RPMI8226 (cell line): ENCODE measurements around the gene ZNF469.

Source experiments
- DNase-seq: peaks from one replicate; pipeline ENCODE4 v3.0.0-alpha.2; 2015

The ZNF469 gene

DNA sequence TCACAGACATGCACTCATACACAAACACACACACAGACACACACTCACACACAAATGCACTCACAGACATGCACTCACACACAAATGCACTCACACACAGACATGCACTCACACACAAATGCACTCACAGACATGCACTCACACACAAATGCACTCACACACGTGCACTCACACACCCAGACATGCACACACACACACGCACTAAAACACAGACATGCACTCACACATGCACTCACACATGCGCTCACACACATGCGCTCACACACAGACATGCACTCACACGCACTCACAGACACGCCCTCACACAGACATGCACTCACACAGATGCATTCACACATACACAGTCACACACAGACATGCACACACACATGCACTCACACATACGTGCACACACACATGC, 2.7 kb upstream of the ZNF469 start:
- DNase-seq, result no peak

DNA sequence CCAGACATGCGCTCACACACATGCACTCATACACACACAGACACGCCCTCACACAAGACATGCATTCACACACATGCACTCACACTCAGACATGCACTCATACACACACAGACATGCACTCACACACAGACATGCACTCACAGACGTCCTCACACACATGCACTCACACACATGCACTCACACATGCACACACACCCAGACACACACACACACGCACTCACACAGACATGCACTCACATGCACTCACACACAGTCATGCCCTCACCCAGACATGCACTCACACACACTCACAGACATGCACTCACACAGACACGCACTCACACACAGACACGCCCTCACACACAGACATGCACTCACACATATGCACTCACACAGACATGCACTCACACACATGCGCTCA, 2.1 kb upstream of the ZNF469 start:
- DNase-seq, result no peak

DNA sequence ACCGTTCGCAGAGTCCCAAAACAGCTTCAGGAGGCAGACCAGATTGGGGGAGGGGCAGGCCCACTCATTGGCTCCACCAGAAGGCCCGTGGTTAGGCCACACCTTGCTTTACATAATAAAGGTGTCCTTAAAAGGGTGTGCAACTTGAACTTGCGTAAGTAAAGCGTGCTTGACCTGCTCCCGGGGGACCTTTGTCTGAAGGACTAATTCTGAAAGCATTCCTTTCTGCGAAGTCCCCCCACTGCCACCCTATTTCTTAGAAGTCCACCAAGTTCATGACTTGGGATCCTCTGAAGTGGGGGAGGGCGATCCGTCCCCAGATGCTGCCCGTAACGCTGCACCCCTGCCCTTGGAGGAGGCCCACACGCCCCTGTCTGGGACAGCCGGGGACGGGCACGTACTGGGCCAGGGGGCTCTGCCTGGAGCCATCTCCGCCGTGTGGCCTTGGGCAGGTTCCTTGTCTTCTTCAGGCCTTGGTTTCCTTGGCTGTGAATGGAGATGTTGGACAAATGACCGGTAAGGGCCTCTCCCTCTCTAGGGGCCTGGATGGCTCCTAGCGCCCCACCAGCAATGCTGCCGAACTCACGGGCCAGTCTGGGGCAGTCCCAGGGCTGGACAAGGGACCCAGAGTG, 823 bp upstream of the ZNF469 start:
- no peak for DNase-seq

DNA sequence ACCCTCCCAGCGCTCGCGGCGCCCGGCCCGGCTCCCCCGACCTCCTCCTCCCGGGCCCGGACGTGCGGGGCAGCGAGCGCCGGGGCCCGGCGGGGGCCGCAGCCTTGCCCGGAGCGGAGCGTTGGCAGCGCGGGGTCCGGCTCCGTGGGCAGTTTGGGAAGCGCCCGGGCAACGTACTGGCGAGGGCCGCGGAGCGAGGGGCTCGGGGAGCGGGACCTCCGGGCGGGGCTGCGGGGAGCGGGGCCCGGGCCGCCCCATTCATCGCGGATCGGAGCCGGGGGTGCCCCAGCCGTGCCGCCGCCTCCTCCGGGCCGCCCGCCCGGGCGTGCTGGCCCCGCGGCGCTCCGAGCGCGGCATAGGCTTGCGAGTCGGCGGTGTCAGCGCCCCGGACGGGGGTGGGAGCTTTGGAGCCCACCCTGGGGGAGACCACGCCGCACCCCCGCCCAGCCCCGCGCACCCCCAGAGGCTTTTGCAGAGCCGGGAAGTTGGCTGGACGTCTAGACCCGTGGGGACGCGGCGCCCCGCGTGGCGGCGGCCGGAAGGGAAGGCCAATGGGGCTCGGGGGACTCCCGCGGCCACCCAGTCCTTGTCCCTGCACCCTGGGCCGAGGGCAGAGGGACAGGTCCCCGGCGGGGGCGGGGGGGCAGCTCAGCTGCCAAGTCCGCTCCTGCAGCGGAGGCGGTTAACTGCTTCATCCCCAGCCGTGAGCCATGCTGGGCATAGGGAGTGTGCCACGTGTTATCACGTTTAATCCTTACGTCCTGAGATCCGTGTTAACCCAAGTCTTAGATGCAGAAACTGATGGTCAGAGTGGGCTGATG, 852 bp downstream of the ZNF469 start:
- DNase-seq, result no peak

DNA sequence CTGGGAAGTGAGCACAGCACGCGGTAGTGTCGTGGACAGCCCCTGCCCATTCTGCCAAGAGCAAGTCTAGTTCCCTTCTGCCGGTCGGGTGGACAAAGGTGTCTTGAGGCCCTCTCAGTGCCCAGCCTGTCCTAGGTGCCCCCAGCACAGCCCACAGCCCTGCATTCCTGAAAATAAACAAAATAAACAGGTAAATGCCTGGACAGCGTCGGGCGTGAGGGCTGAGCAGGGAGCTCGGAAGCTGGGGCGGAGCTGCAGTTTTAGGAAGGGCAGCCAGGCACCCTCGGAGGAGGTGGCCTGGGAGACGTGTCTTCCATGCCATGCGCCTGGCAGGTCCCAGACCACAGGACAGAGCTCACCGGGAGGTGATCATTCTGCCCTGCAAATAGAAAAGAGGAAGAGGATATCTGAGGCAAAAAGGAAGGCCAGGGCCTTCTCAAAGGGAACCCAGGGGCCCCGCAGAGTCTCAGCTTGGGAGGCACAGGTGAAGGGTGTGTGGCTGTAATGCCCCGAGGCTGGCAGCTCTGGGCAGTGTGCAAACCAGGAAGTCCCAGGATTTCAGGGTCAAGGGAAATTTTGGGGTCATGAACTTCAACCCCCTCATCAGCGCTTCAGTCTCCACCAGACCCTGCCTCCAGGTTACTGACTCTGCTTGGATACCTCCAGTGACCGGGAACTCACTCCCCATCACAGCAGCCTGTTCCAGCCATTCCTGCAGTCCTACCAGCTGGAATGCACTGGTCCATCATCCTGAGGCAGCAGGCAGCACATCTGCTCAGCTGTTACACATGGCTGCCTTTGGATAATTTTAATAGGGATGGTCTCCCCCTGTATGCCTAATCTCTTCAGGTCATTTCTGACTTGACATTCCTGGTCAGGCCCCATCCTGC, 1.7 kb downstream of the ZNF469 start:
- DNase-seq, result peak; percentile 36

DNA sequence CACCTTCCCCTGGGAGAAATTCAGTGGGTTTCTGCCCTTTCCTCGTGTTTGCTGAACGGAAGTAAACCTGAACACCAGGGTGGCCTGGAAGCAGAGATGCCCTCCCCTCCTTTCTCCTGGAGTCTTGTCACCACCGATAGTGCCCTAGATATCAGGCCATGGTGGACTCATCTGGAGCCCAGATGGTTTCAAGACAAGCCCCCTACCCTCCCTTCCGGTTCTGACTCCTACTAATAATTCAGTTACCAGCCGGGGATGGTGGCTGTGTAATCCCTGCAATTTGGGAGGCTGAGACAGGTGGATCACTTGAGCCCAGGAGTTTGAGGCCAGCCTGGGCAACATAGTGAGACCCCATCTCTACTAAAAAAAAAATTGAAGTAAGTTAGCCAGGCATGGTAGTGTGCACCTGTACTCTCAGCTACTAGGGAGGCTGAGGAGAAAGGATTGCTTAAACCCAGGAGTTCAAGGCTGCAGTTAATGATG, 2.4 kb downstream of the ZNF469 start:
- no peak for DNase-seq

DNA sequence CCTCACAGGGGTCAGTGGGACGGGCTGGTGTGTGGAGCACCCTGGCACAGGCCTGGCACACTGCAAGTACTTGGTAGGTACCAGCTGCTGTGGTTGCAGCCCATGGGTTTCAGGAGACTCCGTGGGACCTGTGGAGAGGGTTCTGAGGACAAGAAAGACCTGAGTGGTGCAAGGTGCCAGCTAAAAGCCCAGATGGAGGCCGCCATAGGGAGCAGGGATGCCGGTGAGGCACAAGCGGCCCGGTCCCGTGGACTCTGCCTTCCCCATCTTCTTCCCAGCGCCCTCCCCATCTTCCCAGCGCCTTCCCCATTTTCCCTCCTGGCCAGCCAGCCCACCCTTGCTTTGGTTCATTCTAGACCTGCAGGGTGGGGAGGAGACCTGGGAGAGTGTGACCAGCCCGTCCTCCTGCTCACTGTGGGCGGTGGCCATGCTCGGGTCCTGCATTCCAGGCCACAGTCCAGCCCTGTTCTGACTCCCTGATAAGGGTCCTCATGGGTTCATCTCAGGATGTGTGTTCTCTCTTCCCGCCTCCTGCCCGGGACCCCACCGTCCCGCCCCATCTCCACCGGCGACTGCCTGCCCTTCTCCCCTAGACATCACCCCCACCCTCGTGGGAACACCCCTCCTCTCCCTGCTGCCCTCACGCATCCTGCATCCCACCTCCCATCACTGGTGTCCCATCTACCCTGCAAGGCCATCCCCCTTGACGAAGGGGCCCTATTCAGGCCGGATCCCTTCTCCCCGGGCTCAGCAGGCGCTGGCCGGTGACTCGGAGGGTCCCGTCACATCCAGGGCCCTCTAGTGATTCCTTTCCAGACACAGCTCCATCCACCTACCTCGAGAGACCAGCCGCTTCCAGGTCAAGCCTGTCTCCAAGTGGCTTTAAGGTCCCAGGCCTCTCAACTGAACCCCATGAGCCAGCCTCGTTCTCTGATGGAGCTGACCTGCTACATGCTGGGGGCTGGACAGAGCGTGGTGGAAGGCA, 3.4 kb downstream of the ZNF469 start:
- DNase-seq, result no peak

DNA sequence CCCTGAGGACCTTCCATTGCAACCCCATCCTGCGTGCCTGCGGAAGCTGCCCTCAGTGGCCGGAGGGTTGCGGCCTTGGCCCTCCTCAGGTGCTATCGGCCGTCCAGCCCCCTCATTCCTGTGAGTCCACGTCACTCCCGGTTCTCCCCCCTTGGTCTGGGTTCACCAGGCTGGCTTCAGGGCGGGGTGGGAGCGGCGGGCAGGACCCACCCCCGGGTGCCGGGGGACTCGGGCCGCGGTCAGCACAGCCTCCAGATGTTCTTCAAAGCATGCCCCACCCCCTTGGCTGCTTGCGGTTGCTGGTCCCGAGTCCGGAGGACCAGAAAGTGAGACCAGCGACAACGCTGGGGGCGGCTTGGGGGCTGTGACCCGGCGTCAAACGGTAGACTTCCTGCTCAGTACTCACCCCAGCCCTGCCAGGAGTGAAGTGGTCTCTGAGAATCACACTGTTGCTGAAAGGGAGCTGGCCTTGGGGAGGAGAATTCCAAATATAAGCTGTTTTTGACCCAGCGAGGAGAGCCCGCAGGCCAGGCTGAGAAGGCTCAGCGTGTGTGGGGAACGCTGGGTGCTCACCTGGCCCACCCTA, 4.5 kb downstream of the ZNF469 start:
- DNase-seq, result no peak

DNA sequence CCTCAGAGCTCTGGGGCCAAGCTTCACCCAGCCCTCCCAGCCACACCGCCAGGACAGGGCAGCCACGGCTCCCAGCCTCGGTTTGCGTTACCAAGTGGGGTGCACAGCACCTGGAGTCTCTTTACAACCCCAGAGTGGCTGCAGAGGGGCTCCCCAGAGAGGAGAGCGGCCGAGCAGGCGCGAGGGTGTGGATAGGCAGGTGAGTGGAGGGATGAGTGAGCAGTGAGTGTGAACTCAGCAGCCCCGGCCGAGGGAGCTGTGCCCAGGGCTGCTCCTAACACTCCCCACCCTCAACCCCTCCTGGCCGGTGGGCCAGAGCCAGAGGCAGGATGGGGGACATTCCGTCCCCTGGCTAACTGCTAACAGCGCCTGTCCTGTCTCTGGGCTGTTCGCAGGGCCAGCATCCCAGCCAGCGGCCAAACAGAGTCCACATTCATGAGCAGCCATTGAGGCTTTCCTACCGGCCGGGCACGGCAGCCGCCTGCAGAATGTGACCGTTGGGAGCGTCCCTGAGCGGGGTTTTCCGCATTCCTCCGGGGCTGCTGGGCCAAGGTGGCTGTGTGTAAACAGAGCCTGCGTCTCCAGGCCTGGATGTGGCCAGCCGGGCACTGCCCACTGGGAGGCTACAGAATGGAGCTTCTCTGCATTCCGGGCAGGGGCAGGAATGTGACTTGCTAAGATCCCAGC, 5.3 kb downstream of the ZNF469 start:
- DNase-seq, result no peak

DNA sequence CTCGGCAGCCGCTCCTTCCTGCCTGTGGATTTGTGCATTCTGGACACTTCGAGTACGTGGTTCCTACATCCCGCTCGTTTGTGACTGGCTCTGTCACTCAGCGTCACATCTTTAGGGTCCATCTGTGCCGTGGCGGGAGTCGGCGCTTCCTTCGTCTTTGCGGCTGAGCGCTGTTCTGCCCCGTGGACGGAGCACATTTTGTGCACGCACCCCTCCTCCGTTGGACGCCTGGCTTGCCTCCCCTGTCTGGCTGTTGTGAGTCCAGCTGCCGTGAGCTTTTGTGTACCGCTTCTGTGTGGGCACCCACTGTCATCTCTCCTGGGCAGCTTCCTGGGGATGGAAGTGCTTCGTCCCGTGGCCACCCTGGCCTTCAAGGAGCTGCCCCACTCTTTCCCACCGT, 6.4 kb downstream of the ZNF469 start:
- no peak for DNase-seq

DNA sequence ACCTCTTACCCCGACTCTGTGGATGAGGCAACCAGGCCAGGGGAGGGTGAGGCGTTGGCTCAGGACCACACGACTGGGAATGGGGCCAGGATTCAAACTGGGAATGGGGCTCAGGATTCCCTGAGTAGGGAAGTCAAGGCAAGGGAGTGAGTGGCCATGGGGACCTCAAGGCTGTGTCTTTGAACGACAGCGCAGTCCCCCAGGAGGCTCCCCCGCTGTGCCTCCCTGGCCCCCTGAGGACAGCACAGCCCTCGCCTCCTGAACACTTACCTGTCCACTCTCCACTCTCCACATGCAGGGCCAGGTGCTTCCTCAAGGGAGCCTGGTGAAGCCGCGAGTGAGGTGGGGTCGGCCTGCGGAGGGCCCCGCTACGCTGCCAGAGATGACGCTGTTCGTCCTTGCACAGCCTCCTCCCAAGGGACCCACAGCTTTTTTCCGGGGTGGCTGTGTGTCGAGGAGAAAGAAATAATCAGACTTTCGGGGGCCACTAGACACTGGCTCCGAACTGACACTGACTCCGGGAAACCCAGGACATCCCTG, 6.9 kb downstream of the ZNF469 start:
- DNase-seq, result no peak

DNA sequence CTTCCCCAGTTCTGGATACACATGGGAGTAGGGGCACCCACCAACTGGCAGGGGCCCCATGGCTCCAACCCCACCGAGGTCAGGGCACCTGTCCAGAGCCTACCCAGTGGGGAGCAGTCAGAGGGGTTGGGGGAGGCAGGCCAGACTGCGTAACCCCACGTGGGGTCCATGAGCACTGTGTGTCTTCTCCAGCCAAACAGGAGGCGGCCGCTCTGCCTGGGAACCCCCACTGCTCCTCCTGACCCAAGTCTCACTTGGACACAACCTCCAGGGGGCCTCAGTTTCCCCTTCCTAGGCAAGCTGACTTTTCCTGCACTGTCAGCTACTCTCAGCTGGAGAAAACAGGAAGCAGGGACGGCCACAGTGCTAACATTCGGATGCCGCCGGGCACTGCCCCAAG, 7.5 kb downstream of the ZNF469 start:
- DNase-seq, result no peak

DNA sequence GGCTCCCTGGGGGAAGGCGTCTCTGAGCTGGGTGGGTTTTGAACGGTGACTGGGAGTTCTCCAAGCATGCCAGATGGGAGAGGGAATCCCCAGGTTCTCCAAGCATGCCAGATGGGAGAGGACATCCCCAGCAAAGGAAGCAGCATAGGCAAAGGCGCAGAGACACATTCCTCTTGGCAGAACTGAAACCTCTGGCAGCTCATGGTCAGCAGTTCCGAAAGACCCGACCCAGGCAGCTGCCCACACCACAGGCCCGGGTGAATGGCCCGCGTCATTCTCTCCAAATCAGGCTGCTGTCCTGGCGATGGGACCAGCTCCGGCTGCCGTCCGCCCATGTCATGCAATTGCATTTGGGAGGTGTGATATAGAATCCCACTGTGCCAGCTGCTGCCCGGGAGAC, 8.0 kb downstream of the ZNF469 start:
- no peak for DNase-seq

DNA sequence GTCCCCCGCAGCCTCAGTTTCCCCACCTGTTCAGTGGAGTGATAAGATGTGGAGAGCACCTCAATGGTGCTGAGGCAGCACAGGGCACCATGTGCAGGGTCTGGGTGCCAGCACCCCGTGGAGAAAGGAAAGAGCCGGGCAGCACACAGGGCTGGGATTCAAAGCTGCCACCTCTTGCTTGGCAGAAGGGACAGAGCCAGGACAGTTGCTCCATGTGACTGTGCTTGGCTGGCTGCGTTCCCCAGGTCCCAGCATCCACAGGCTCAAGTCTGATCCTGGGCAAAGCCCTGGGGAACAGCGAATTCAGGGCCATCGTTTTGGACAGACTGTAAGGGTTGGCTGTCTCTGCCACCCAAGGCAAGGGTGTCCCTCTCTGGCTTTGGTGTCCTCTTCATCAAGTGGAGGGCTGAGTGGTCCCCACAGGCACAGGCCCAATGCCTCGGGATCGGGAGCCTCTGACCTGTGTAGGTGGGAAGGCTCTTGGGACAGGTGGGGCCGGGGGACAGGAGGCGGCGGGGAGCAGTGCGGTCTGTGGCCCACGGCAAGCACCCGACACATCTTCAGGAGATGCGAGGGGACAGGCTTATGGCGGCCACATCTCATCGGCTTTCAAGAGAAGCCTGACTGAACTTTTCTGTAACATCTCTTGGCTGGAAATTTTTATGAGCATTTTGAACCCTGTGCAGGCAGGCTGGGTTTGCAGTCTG, 8.5 kb downstream of the ZNF469 start:
- DNase-seq, result no peak

DNA sequence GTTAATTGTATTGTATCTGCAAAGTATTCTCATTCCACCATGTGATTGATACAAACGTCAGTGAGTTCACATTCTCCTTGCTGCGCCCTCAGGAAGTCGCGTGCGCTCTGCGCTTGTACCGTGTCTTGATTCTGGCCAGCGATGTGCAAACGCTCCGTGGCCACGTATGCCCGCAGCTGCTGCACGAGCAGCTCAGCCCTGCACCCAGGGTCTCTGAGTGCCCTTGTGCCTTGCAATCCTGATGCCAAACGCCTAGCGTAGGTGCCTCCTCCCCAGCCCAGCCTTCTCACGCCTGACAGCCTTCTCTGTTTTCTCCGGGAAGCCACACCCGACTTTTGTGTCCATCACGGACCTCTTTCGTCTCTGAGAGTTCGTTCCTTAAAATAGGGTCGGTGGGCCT, 9.4 kb downstream of the ZNF469 start:
- no peak for DNase-seq

DNA sequence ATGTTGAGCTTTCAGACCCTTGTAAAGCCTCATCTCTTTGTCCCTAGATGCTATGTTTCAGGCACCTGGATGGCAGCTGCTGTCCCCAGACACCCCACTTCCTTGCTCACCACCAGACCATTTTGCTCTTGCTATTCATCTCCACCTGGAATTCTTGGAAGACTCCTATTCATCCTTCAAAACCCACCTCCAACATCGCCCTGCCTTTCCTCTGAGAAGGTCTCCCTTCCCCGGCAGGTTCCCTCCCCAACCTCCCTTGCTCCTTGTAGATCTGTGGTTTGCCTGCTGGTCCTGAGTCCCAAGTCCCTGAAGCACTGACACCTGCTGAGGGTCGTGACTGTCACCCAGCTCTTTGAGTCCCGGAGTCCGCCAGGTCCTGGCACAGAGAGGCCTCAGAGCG, 9.9 kb downstream of the ZNF469 start:
- DNase-seq, result no peak

DNA sequence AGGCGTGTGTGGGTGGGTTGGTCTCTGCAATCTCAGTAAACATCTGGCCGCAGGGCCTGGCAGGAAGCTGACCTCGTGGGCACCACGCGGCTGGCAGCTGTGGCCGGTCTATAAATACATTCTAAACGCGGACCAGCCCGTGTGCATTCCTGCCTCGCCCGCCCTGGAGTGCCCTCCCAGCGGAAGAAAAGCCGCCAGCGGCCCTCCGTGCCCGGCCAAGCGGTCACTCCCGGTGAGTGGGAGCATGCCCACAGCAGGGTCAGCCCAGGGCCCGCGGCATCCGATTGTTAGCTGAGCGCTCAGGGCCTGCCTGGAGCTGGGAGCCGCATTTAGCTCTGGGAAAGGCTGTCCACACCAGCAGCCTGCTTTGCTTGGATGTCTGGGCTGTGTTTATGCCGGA, 10.3 kb downstream of the ZNF469 start:
- DNase-seq, result peak; percentile 48

DNA sequence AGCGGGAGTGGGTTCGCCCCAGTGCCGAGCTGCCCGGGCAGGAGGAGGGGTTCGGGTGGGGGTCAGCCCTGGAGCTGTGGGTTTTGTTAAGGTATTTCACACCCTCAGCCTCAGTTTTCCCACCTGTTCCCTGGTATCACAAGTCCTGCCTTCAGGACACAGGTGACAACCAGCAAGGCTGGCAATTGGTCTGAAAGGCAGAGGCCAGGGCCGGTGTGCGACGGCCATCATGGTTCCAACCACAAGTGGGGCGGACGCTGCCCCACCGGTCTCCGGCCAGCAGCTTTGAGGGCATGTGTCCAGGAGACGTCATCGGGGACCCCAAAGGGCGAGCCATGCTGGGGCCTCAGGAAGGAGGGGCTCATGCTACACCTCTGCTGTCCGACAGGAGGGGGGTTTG, 10.8 kb downstream of the ZNF469 start:
- no peak for DNase-seq

DNA sequence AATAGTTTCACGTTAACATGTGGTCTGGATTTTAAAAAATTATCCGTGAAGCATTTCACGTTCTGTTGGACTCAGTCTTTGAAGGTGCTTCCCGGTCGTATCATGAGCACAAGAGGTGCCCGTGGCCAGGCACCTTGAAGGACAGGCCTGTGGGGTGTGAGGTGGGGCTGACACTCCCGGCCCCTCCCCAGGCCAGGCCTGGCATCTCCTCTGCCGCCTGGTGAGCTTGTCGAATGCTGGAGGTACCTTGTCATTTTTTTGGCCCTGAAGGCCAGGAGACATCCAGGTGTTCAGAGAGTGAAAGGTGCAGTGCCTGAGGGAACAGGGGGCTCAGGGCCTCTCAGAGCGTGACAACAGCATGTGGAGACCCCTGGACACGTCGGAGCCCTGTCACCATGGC, 11.7 kb downstream of the ZNF469 start:
- DNase-seq, result no peak
